Ectodermal cell (in vitro differentiated cells): Measurements from ENCODE around the gene GSTK1.

Source experiments
- H3K27ac ChIP-seq: 2 replicates; pipeline ENCODE4 v1.7.0; 2013; ENCODE audit warnings: mild to moderate bottlenecking, low read depth, low read length; ENCODE audit not compliant: insufficient read depth, poor library complexity, severe bottlenecking
- H3K27me3 ChIP-seq: 2 replicates; pipeline ENCODE4 v1.7.0; 2013; ENCODE audit warnings: mild to moderate bottlenecking, low read length; ENCODE audit not compliant: insufficient read depth, control insufficient read depth, poor library complexity, severe bottlenecking
- H3K36me3 ChIP-seq: one replicate; pipeline ENCODE4 v1.7.0; 2013; ENCODE audit warnings: low read length; ENCODE audit not compliant: control insufficient read depth, insufficient read depth
- H3K4me1 ChIP-seq: one replicate; pipeline ENCODE4 v1.7.0; 2013; ENCODE audit warnings: low read length; ENCODE audit not compliant: control insufficient read depth, insufficient read depth
- H3K4me3 ChIP-seq: 2 replicates; pipeline ENCODE4 v1.7.0; 2013; ENCODE audit warnings: low read depth, low read length, control low read depth; ENCODE audit not compliant: insufficient read depth
- H3K9me3 ChIP-seq: 2 replicates; pipeline ENCODE4 v1.7.0; 2013; ENCODE audit warnings: mild to moderate bottlenecking, low read length, moderate library complexity; ENCODE audit not compliant: control insufficient read depth
- WGBS, 2 experiments: methylation state at CpG; one replicate each; pipeline ENCODE4 v1.1.7; 2013; ENCODE audit warnings: missing lambda C conversion rate in 2 of 2; 5-methylcytosine and 5-hydroxymethylcytosine counted together

The GSTK1 gene

GRCh38 chr7:143308632-143309031 is 45.4 kb downstream of the GSTK1 start:
- no peaks in the 10 kb centered on the region for H3K4me1 ChIP-seq
- no peaks in the 10 kb centered on the region for H3K9me3 ChIP-seq
- H3K27ac ChIP-seq = no peak overlapping the region
- H3K27me3 ChIP-seq = no peaks in the 10 kb centered on the region
- no peak overlapping the region for H3K4me3 ChIP-seq
- WGBS, 2 experiments = 84 to 94% methylated on average over 1 to 2 of the region's 2 CpGs
- H3K36me3 ChIP-seq = peaks cover 31% of the 10 kb centered on the region

- Histone ChIP-seq H3K9me3 (no peaks in the 10 kb centered on the region), H3K27me3 (no peaks in the 10 kb centered on the region), H3K36me3 (no peaks in the 10 kb centered on the region), H3K4me3 (no peak overlapping the region), H3K4me1 (no peaks in the 10 kb centered on the region), H3K27ac (no peak overlapping the region)
Observed at GRCh38 chr7:143314127-143314526, 50.9 kb downstream of the GSTK1 start.

GRCh38 chr7:143315776-143316175 is 52.5 kb downstream of the GSTK1 start, which contains the start of gene CLCN1:
TSS of gene CLCN1 (plus strand) at chr7:143316111. CDS start at chr7:143316213, 102 bp downstream.
- WGBS, 2 experiments = 87 to 90% methylated on average over 5 of the region's 5 CpGs
- Histone ChIP-seq H3K27ac (no peak within 1 kb of the TSS), H3K9me3 (no peaks in the 10 kb centered on the region), H3K27me3 (no peaks in the 10 kb centered on the region), H3K36me3 (no peaks in the 10 kb centered on the region), H3K4me1 (no peaks in the 10 kb centered on the region), H3K4me3 (no peak within 1 kb of the TSS)

GRCh38 chr7:143316492-143316891 is 53.3 kb downstream of the GSTK1 start:
- Histone ChIP-seq H3K27ac (no peak overlapping the region), H3K27me3 (no peaks in the 10 kb centered on the region), H3K9me3 (no peaks in the 10 kb centered on the region), H3K4me3 (no peak overlapping the region), H3K36me3 (no peaks in the 10 kb centered on the region), H3K4me1 (no peaks in the 10 kb centered on the region)
- 90 to 96% methylated on average over 4 of the region's 4 CpGs for WGBS, 2 experiments

GRCh38 chr7:143318661-143319060 is 55.4 kb downstream of the GSTK1 start:
- Histone ChIP-seq H3K4me3 (no peak overlapping the region), H3K27ac (no peak overlapping the region), H3K27me3 (no peaks in the 10 kb centered on the region), H3K9me3 (no peaks in the 10 kb centered on the region), H3K36me3 (no peaks in the 10 kb centered on the region), H3K4me1 (peaks cover 4% of the 10 kb centered on the region)
- 88 to 93% methylated on average over 5 of the region's 5 CpGs for WGBS, 2 experiments
